Activated T-helper 1 cell treated with Interleukin-2 at 50 U/mL for 16 hours (primary cell): ENCODE data around the gene IL27RA.

Experiments
- DNase-seq: peaks from one replicate; pipeline ENCODE4 v3.0.0-alpha.2; 2020; ENCODE audit warnings: low read depth

Gene IL27RA

DNA sequence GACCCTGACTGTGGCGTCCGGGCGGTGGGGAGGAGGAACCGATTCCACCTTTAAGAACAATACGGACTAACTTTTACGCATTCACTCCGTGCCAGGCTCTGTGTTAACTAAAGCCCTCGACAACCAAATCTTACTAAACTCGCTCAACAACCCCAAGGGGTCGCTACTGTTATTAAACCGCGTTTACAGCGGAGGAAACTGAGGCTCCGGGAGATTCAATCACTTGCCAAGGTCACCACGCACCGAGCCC, 57.8 kb downstream of the IL27RA start:
- no peak for DNase-seq

DNA sequence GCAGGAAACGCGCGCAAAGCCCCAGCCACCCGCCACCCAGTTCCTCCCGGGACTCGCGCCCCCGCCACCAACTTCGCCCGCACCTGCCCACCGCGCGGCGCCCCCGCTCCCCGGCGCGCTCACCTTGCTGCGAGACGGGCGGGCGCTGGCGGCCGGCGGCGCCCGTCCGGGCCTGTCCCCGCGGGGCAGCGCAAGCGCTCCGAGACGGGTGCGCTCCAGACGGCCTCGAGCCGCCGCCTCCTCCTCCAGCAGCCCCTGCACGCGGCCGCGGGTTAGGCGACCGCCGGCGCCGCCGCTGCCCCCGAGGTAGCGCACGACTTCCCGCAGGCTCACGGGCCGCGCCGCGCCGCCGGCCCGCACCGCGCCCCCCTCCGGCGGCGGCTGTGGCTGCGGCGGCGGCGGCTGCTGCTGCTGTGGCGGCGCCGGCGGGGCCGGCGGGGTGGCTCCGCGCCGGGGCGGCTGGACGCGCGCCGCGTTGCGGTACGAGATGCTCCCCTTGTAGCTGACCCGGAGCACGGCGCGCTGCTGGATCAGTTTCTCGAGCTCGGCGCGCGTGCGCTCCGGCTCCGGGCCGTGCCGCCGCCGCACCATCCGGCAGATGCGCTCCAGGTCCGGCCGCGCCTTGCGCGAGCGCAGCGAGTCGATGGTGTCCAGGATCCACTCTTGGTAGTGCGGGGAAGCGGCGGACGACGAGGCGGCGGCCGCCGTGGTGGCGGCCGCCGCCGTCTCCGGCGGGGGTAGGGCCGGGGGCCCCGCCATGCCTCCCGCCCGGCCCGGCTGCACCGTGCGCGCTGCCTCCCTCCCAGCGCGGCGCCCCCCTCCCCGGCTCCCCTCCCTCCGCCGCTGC, 58.3 kb downstream of the IL27RA start:
- no peak for DNase-seq

DNA sequence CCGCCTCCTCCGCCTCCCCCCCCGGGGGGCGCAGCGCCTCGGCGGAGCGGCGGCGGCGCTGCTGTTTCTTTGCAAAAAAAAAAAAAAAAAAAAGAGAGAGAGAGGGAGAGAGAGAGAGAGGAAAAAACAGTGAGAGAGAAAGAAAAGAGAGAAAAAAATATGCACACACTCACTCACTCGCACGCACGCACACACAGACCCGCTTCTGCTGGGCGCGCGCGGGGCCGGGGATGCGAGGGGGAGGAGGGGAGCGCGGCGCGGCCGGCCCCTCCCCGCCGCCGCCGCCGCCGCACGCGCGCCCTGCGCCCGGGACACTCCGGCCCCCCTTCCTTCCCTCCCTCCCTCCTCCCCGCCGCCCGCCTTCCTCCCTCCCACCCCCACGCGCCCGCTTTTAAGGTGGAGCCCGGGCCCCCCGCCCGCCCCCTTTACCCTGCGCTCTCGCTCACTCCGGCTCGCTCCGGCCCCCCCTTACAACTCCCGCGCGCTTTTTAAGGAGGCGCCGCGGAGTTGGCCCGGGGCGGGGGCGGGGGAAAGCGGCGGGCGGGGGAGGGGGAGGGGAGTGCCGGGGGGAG, 59.0 kb downstream of the IL27RA start, which contains the start of gene SAMD1:
SAMD1 (minus strand) TSS at position 243 of the 572 bp plus-strand sequence.
- peak; percentile 80 for DNase-seq

DNA sequence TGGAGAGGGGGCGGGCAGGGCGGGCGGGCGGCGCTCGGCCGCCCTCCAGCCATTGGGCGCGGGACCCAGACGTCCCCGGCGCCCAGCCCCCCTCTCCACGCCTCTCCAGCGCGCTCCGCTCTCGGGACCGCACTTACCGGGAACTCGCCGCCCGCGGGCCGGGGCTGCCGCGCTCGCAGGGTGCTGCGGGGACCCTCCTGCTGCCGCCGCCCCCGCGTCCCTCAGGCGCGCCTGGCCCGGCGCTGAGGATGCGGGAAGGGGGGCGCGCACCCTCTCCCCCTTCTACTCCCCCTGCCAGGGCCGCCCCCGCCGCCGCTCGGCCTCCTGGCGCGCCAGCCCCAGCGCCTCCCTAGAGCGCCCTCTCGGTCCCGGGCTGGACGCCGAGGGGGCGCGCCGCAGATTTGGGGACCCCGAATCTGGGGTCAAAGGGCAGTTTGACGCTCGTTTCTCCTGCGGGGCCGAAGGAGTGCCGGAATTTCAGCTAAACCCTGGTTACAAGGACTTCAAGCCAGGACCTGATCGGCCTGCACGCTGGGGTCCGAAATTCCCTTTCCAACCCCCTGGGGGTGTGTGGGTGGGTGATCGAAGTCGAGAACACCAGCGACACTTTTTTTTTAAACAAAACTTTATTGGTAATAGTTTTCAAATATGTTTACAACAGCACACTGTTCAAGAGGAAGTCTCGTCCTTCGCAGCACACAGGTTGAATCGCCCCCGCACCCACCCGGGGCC, 59.7 kb downstream of the IL27RA start:
- DNase-seq, result no peak

DNA sequence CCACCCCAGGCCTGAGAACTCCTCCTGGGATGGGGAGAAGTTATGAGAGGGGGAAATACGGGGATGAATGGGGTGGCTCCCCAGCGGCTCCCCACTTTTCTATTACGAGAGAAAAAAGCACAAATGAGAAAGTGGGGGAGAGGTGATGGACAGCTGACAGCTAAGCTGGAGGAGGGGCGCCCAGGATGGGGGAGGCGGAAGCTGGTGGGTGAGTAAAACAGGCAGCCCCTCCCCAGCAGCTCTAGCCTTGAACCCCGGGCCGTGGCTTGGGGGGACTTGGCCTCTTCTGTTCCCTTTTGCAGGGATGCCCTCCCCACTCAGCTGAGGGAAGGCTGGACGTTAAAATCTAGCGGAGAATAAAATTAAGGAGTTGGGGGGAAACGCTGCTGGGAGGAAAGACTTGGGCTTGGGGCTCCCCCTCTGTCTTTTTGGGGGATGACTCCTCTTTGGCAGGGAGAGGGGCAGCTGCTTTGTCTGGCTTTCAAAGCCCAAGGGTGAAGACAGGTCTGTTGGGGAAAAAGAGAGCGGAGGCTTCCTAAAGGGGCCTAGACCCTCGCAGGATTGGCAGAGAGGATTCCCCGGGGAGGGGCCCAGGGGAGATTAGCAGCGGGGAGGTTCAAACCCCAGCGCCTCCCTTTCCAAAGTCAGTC, 60.4 kb downstream of the IL27RA start:
- DNase-seq, result no peak

DNA sequence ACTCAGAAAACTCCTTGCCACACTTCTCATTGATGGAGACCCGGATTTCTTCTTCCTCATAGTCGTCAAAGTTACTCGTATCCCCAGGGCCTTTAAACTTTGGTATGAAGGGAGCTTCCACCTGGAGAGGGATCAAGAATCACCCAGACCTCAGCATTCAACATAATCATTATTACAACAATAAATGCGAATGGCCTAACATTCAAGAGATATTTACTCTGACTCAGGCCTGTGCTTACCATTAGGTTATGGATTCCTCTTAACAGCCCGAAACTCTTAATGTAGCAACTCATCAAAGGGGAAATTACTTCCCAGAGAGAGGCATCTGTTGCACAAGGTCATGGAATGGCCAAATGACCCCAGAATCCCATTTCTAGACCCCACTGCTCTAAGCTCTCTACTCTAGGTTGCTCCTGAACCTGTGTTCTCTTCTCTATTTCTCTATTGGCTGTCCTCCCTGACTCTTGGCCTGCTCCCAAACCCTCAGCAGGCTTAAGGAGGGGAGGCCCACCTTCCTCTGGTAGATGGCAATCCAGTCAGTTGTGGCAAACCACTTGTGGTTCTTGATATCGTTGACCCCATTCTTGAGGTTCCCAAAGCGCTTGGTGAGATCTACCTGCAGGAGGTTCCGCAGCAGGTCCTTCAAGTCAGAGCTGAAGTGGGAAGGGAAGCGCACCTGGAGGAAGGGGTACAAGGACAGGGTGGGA, 61.7 kb downstream of the IL27RA start:
- no peak for DNase-seq

DNA sequence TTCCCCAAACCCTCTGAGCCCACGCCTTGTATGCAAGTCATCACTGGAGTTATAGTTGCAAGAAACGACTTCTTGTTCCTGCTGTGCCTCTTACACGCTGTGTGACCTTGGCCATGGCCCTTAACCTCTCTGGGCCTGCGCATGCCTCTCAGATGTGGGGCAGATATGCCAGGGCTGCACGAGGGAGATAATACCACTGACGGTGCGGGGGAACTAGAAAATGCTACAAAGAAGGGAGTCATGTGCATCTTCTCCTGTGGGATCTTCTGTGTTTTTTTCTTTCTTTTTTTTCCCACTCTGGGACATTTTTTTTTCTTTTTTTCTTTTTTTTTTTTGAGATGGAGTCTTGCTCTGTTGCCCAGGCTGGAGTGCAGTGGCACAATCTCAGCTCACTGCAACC, 63.3 kb downstream of the IL27RA start:
- DNase-seq, result no peak

DNA sequence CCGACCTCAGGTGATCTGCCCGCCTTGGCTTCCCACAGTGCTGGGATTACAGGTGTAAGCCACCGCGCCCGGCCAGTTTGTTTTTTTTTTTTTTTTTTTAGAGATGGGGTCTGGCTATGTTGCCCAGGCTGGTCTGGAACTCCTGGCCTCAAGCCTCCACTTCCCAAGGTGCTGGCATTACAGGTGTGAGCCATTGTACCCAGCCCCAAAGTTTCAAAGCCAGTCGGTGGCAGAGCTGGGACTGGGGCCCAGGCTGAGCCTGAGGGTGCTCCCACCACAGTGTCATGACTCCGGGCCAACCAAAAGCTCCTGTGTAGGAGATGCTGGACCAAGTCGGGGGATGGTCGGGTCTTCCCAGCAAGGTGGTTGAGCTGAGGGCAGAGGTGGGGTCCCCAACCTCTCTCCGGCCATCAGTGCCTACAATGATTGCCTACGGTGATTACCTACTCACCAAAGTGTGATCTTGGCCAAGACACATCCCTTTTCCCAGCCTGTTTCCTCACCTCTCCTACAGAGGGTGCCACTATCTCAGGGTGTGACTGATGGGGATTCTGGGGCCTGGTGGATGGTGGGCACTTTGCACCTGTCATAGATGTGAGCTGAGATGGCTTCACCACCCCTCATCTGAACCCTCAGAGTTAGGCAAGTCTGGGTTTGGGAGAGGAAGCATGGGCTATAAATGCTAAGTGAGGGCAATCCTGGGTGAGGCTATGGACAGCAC, 64.9 kb downstream of the IL27RA start:
- DNase-seq, result no peak

DNA sequence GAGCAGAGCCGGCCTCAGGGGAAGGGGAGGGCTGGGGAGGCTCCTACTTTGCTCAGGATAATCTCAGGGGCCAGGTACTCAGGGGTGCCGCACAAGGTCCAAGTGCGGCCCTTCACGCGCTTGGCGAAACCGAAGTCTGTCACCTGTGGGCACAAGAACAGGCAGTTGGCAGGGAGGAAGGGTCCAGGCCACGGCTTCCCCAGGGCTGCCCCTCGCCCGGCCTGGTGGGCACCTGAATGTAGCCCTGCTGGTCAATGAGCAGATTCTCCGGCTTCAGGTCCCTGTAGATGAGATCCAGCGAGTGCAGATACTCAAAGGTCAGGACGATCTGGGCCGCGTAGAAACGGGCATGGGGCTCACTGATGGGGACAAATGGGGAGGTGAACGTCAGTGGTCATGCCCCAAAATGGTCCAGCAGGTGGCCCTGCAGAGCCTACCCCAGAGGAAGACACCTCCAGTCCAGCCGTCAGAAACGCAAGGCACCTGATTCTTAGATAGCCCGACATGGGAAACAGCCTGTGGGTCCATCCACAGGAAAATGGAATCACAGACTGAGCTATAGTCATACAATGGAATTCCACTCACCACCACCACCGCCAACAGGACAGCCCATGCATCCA, 66.1 kb downstream of the IL27RA start:
- DNase-seq, result no peak

DNA sequence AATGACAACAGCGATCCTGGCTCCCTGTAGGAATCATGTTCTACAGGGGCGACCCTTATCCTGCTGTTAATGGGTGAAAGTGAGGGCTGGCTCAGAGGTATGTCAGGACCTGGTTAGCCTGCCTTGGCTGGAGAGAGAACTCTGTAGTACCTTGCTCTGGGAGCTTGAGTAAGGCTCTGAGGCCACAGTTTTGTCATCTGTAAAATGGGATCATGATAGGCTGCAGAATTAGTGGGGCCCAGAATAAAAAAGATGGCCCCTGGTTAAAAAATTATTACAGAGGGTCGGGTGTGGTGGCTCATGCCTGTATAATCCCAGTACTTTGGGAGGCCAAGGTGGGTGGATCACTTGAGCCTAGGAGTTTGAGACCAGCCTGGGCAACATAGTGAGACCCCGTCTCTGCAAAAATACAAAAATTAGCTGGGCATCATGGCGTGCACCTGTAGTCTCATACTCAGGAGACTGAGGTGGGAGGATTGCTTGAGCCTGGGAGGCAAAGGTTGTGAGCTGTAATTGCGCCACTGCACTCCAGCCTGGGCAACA, 69.5 kb downstream of the IL27RA start:
- no peak for DNase-seq

DNA sequence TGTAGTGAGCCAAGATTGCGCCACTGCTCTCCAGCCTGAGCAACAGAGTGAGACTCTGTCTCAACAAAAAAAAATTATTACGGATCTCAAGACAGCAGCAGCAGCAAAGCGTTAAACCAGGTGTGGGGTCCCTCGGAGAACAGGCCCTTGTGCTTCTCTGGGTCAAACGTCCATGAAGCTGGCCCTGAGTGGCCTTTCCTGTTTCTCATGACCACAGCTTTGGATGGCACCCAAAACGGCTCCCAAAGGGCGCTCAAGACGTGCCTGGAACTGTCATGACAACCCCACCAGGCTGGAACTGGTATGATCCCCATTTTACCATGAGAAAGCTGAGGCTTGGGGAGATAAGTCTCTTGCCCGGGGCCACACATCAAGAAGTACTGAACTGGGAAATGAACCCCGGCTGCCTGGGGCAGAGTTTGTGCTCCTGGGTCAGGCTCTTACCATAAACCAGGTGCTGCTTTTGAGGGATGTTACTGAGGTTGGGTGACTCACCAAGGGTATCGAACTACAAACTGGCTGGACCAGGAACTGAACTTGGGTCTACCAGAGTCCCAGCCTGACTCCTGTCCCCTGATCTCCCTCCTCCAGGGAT, 70.6 kb downstream of the IL27RA start:
- DNase-seq, result no peak

DNA sequence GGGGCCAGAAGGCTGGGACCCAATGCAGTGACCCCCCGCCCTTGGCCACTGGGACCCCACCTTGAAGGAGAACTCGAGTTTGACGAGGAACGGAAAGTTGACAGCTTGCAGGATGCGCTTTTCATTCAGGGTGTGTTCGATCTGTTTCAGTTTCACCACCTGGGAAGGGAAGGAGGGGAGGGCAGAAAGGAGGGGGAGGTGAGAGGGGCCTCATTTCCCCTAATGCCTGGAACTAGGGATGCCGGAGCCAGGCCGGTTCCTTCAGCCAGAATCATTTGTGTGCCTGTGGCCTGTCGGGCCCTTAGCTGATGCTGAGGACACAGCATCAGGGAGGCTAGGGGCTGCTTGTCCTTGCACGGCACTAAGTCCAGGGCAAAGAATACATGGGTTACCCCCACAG, 71.2 kb downstream of the IL27RA start:
- DNase-seq, result no peak
